A673 (cell line): Measurements from ENCODE around the gene KCNJ18. TPM values are rescaled to one million over a fixed set of nuclear protein-coding genes. Genes with fewer than 3 reads are reported as not detected.

Experiments
- BruUV-seq: library from RNA; stranded (reverse); fragments of 400-500 nt; replicated peaks from 2 replicates; lab custom pipeline; 2021; lab: Mats Ljungman, UMichigan
- CTCF ChIA-PET: fragments of 300-600 bp; sonication (Branson Sonifier 250); formaldehyde crosslinking; loops from one replicate; lab custom pipeline; 2022; ENCODE audit warnings: antibody characterized with exemption; lab: Charles Lee
- POLR2A ChIA-PET: fragments of 300-600 bp; sonication (Branson Sonifier 250); formaldehyde crosslinking; loops from one replicate; lab custom pipeline; 2022; ENCODE audit warnings: antibody characterized with exemption; ENCODE audit not compliant: low non-redundant PET; lab: Charles Lee
- DNase-seq: peaks from one replicate; pipeline ENCODE4 v3.0.0-alpha.2; 2015; ENCODE audit warnings: low spot score
- H3K27ac ChIP-seq: fragments of 200-600 bp; sonication (generic); 2 replicates; pipeline ENCODE4 v1.5.1; 2016; ENCODE audit warnings: mixed run types, low read depth, mild to moderate bottlenecking, mixed read lengths, antibody characterized with exemption, low read length; ENCODE audit not compliant: poor library complexity, severe bottlenecking
- H3K27me3 ChIP-seq: fragments of 200-600 bp; sonication (generic); replicated peaks from 2 replicates; pipeline ENCODE4 v1.6.1; 2017; ENCODE audit warnings: mixed run types, low read depth, mild to moderate bottlenecking, mixed read lengths, antibody characterized with exemption, low read length; ENCODE audit not compliant: insufficient read depth, poor library complexity
- H3K36me3 ChIP-seq: fragments of 200-600 bp; sonication (generic); 2 replicates; pipeline ENCODE4 v1.6.1; 2016; ENCODE audit warnings: mixed run types, mild to moderate bottlenecking, mixed read lengths, antibody characterized with exemption, low read length; ENCODE audit not compliant: insufficient read depth, poor library complexity, severe bottlenecking
- H3K4me1 ChIP-seq: fragments of 200-600 bp; sonication (generic); 2 replicates; pipeline ENCODE4 v1.6.1; 2017; ENCODE audit warnings: mixed run types, mild to moderate bottlenecking, mixed read lengths, antibody characterized with exemption, low read length; ENCODE audit not compliant: insufficient read depth, poor library complexity, severe bottlenecking
- H3K4me3 ChIP-seq: fragments of 200-600 bp; sonication (generic); 2 replicates; pipeline ENCODE4 v1.5.1; 2016; ENCODE audit warnings: low read depth, mixed run types, mild to moderate bottlenecking, mixed read lengths, low read length; ENCODE audit not compliant: poor library complexity, severe bottlenecking
- H3K9me3 ChIP-seq: fragments of 200-600 bp; sonication (generic); 2 replicates; pipeline ENCODE4 v1.6.1; 2016; ENCODE audit warnings: mixed run types, low read depth, mild to moderate bottlenecking, mixed read lengths, antibody characterized with exemption, low read length; ENCODE audit not compliant: poor library complexity, severe bottlenecking
- EZH2 ChIP-seq: fragments of 200-600 bp; sonication (generic); IDR thresholded peaks from 2 replicates; pipeline ENCODE4 v1.6.1; 2017; ENCODE audit warnings: borderline replicate concordance, low read depth, mild to moderate bottlenecking, mixed read lengths, antibody characterized with exemption, low read length; ENCODE audit not compliant: poor library complexity, severe bottlenecking
- intact Hi-C: fragments of 100-400 bp; cut with micrococcal nuclease; formaldehyde crosslinking; loops from one replicate; pipeline ENCODE4 v1.10.0; 2022; ENCODE audit not compliant: unreplicated experiment
- total RNA-seq: library from RNA; stranded (reverse); gene quantifications from 2 replicates; pipeline ENCODE4 v1.2.3, GENCODE V29; 2021
- TF ChIP-seq, protein P1 (sequence below): fragments of 300-800, 200-600 bp; sonication (generic); conservative IDR thresholded peaks from 2 replicates; pipeline ENCODE4 v1.5.1; 2017; ENCODE audit warnings: low read depth, mild to moderate bottlenecking, antibody characterized with exemption, low read length, moderate library complexity, mixed read lengths

KCNJ18 gene
- total RNA-seq, 1 experiment from 2014 or later, result not detected

DNA sequence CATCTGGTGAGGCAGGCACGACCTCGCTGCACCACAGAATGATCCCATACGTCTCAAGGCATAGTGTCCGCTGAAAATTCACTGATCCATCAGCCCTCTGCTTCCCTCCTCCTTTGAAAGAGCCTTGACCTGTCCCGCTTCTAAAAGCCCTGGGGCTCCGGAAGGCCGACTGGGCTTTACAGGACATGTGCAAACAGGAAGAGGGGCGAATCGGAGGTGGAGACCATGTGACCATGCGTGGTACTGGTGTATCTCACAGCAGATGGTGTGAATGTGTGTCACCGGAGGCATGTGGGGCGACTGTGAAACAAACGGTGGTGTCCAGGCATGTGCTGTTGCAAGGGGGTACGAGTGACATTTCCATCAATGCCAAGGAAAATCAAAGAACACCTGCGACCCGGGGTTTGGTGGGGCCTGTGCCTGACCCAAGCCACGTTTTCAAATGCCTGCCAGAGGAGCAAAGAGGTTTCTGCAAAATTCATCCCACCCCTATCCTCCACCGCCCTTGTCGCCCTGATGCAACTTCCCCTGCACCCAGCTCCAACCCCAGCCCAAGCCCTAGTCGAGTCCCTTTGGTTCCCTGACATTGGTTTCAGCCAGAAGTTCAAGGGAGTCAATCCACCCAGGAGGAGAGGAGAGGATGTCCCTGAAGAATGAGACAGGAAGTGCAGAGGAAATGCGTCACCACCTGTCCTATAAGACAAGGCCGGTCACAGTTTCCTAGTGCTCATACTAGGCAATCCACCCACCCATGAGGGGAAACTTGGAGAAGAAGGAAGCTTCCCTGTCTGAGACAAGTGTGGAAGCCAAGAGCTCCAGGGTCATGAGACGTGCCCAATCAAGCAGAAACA lies 5.9 kb upstream of the KCNJ18 start:
- no peak for DNase-seq
- ChIA-PET POLR2A (no interaction called here), CTCF (no interaction called here)
- intact Hi-C loops, result no loop called here
- no peak overlapping the region for H3K27ac ChIP-seq
- H3K4me1 ChIP-seq, result no peaks in the 10 kb centered on the region
- no TSS peak for BruUV-seq
- TF ChIP-seq, protein P1, sequence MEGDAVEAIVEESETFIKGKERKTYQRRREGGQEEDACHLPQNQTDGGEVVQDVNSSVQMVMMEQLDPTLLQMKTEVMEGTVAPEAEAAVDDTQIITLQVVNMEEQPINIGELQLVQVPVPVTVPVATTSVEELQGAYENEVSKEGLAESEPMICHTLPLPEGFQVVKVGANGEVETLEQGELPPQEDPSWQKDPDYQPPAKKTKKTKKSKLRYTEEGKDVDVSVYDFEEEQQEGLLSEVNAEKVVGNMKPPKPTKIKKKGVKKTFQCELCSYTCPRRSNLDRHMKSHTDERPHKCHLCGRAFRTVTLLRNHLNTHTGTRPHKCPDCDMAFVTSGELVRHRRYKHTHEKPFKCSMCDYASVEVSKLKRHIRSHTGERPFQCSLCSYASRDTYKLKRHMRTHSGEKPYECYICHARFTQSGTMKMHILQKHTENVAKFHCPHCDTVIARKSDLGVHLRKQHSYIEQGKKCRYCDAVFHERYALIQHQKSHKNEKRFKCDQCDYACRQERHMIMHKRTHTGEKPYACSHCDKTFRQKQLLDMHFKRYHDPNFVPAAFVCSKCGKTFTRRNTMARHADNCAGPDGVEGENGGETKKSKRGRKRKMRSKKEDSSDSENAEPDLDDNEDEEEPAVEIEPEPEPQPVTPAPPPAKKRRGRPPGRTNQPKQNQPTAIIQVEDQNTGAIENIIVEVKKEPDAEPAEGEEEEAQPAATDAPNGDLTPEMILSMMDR, result no peak
- TF ChIP-seq EZH2, result no peak
- peaks cover 25% of the 10 kb centered on the region for H3K9me3 ChIP-seq
- no peaks in the 10 kb centered on the region for H3K36me3 ChIP-seq
- H3K27me3 ChIP-seq, result no peaks in the 10 kb centered on the region
- H3K4me3 ChIP-seq, result no peak overlapping the region

DNA sequence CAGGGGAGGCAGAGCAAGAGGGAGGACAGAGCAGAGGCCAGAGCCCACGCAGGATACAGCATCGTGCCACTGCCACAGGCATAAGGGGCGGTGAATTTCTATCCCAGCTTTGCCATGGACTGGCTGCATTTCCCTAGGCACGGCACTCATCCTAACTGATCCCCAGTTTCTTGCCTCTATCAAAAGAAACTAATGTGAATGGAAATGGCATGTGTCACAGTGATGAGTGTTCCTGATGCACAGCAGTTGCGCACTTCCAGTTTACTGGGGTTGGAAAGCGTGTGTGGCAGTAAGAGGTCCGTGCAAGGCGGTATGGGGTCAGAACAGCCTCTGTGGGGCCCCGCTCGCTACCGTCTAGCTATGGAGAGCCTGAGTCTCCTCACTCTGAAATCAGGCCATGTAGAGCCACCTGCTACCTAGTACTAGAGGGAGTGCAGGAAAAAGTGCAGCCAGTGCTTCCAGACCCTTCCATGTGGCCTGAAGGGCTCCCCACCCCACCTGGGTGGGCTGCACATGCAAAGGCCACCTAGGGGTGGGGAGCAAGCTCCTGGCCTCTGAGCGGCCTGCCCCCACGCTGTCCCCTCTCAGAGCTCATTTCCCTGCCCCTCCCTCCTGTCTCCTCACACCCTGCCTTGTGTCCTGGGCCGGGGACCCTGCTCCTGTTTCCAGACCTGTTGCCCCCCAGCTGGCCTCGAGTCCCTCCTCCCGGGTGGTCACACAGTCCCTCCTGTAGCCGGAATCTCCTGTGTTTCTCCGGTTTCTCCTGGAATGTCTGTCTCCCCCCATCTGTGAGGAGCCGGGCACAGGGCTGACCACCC lies 5.0 kb upstream of the KCNJ18 start:
- no peak overlapping the region for H3K4me3 ChIP-seq
- no peaks in the 10 kb centered on the region for H3K4me1 ChIP-seq
- no peaks in the 10 kb centered on the region for H3K27me3 ChIP-seq
- H3K9me3 ChIP-seq, result peaks cover 25% of the 10 kb centered on the region
- H3K36me3 ChIP-seq, result no peaks in the 10 kb centered on the region
- no peak for TF ChIP-seq EZH2
- TF ChIP-seq, protein P1, result no peak
- POLR2A ChIA-PET, result no interaction called here
- no peak overlapping the region for H3K27ac ChIP-seq
- intact Hi-C loops, result no loop called here
- no TSS peak for BruUV-seq
- CTCF ChIA-PET, result no interaction called here
- DNase-seq, result no peak

DNA sequence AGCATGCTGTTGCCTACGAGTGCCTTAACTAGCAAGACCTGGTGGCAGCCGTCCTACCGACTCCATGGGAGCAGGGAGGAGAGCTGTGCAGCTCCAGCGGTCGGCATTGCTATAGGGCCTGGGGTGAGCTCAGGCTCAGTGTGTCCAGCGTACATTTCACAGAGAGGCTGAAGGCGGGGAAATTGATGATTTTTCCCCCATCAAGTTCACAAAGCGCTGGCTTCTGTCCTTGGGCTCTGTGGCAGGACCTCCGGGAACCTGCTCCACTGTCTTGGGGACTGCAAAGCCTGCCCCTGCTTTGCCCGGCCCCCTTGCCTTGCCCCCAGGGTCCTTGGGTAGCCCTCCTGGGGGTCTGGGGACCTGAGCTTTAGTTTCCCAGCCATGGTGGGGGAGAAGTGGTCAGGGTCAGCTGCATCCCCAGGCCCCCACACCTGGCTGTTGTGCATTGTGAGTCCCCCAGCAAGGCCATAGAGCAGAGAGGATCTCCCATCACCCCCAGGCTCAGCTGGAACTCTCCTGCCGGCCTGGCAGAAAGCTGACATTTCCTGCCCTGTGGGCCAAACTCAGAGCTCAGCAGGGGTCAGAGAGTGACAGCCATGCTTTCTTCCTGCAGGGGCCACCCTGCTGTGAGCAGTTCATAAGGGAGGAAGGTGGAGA lies 3.9 kb upstream of the KCNJ18 start:
- POLR2A ChIA-PET, result no interaction called here
- Histone ChIP-seq H3K27ac (no peak overlapping the region), H3K9me3 (peaks cover 25% of the 10 kb centered on the region), H3K4me3 (no peak overlapping the region), H3K27me3 (no peaks in the 10 kb centered on the region), H3K36me3 (no peaks in the 10 kb centered on the region), H3K4me1 (no peaks in the 10 kb centered on the region)
- intact Hi-C loops, result no loop called here
- no peak for DNase-seq
- TF ChIP-seq, protein P1, result no peak
- TF ChIP-seq EZH2, result no peak
- BruUV-seq, result no TSS peak
- CTCF ChIA-PET, result no interaction called here
